ENCODE data around the gene KCNH8.

KCNH8 gene

DNA sequence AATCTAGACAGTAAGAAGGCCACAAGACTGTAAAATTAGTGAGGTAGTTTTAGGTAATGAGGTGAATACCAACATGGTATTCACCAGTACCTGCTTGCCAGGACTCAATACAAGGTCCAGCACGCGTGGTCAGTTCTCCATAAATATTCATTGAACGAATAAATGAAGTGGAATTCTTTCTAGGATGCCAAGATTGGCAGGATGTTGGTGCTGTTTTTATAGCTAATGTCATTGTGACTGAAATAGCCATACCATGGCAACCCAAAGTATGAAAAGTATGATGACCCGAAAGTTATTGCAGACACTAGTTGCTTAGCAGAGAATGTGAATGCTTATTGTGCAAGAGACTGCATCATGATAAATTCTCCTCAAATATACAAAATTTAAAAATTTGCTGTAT lies 307.2 kb downstream of the KCNH8 start:
- TF ChIP-seq, protein P1, sequence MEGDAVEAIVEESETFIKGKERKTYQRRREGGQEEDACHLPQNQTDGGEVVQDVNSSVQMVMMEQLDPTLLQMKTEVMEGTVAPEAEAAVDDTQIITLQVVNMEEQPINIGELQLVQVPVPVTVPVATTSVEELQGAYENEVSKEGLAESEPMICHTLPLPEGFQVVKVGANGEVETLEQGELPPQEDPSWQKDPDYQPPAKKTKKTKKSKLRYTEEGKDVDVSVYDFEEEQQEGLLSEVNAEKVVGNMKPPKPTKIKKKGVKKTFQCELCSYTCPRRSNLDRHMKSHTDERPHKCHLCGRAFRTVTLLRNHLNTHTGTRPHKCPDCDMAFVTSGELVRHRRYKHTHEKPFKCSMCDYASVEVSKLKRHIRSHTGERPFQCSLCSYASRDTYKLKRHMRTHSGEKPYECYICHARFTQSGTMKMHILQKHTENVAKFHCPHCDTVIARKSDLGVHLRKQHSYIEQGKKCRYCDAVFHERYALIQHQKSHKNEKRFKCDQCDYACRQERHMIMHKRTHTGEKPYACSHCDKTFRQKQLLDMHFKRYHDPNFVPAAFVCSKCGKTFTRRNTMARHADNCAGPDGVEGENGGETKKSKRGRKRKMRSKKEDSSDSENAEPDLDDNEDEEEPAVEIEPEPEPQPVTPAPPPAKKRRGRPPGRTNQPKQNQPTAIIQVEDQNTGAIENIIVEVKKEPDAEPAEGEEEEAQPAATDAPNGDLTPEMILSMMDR (IDR thresholded peaks at IDR 0.05; ENCODE audit: insufficient read depth, low read depth, low read length, missing control alignments) = no peak
- DNase-seq (ENCODE audit: low read depth) = no peak
- no peak overlapping the region for H3K4me3 ChIP-seq (ENCODE audit: low read length)

DNA sequence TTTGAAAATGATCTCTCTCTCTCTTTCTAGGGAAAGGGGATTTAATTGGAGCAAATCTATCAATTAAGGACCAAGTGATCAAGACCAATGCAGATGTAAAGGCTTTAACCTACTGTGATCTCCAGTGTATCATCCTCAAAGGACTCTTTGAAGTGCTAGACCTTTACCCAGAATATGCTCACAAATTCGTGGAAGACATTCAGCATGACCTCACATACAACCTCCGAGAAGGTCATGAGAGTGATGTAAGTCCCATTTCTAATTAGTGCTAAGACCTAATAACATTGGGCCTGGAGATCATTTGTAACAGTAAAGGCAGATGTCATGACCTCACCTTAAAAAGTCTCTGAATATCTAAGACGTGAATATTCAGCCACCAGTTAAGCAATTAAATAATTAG lies 308.4 kb downstream of the KCNH8 start:
- no peak overlapping the region for H3K4me3 ChIP-seq (ENCODE audit: low read length)
- TF ChIP-seq, protein P1 (IDR thresholded peaks at IDR 0.05; ENCODE audit: insufficient read depth, low read depth, low read length, missing control alignments) = no peak
- DNase-seq (ENCODE audit: low read depth) = no peak

DNA sequence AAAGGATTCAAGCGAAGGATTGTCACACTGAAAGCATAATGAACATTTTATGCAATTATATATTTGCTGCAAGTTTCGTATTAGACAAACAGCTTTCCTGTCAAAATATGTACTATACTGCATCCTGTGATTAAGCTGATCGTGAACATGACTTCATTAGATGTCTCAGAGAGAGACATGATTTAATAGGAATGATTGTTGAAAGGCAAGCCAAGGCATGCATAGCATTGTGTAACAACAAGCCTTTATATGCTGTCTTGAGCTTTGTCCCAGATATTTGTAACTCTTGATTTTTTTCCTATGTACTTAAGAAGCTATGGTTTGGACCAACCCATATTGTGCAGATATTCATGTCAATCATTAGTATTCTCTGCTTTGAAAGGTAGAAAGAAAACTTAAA lies 309.1 kb downstream of the KCNH8 start:
- TF ChIP-seq, protein P1 (IDR thresholded peaks at IDR 0.05; ENCODE audit: insufficient read depth, low read depth, low read length, missing control alignments) = no peak
- no peak overlapping the region for H3K4me3 ChIP-seq (ENCODE audit: low read length)
- peak; percentile 95 for DNase-seq (ENCODE audit: low read depth)

DNA sequence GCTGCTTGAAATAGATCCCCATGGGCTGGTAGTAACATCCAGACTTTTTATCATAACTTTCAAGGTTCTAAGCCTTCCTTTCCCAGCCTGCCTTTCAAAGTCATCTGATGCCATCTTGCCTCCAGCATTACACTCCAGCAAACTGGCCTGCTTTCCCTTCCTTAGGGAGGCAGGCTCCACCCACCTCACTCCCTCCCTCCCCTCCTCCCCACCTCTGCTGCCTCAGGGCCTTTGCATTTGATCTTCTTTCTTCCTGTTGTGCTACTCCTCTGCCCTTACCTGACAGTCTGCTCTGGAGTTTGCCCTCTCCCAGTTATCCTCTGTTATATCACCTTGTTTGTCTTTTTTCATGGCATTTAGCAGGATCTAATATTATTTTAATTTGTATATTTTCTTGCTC lies 319.5 kb downstream of the KCNH8 start:
- H3K4me3 ChIP-seq (ENCODE audit: low read length) = no peak overlapping the region
- DNase-seq (ENCODE audit: low read depth) = peak; percentile 29
- TF ChIP-seq, protein P1 (IDR thresholded peaks at IDR 0.05; ENCODE audit: insufficient read depth, low read depth, low read length, missing control alignments) = no peak

DNA sequence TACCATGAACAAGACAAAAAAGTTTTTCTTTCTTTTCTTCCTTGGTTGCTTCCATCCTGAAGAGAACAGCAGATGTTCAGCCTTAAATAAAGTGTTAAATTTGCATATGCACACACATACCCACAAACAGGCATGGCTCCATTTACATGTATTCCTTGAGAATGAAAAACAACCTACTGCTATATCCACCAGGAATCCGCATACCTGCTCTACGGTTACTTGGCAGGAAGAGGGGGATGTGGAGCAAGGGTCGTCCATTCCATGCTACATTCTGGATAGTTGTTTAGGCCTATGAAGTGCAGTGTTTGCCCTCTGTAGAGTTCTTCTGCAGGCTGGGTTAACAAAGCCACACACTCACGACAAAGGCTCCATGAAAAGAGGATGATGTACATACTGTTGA lies 322.8 kb downstream of the KCNH8 start:
- TF ChIP-seq, protein P1 (IDR thresholded peaks at IDR 0.05; ENCODE audit: insufficient read depth, low read depth, low read length, missing control alignments) = no peak
- no peak overlapping the region for H3K4me3 ChIP-seq (ENCODE audit: low read length)
- DNase-seq (ENCODE audit: low read depth) = no peak

DNA sequence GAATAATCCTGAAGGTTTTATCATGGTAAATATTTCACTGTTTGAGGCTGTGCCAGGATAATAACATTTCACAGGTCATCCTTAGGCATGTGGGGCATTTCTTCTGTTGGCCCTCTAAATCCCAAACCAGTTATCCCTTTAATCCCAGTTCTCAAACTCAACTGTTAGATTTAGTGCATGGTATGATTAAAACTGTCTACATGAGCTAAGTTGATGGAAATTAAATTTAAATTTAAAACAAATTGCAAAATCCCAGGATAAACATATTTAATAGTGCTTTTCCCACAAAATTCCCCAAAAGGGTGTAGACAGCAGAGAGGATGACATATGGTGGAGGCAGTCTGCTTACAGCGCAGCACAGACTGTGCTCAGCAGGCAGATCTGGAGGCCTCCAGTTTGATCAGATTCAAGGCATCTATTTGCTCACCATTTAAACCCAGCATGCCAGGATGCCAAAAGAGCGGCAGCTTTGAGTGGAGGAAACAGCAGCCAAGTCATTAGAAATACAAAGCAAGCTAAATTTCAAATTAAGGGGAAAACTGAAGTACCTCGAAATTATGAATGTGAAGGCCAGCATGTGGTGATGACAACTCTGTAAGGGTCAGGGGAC lies 325.8 kb downstream of the KCNH8 start:
- no peak for DNase-seq (ENCODE audit: low read depth)
- H3K4me3 ChIP-seq (ENCODE audit: low read length) = no peak overlapping the region
- TF ChIP-seq, protein P1 (IDR thresholded peaks at IDR 0.05; ENCODE audit: insufficient read depth, low read depth, low read length, missing control alignments) = no peak

DNA sequence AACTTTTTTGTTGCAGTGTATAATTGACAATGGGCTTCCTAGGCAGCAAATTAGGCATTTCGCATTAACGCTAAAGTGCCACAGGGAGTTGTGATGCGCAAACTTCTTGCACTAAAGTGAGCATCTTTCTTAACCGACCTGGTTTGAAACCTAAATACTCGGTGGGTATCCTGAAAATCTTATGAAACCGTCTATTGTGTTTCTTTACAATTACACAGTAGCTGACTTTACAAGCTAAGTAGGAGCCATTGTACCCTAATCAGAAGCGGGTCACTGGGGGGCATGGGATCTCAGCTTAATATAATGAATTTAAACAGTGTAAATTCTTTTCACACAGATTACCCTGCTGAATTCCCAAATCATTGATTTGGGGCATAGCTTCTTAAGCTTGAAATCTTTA lies 328.0 kb downstream of the KCNH8 start:
- TF ChIP-seq, protein P1 (IDR thresholded peaks at IDR 0.05; ENCODE audit: insufficient read depth, low read depth, low read length, missing control alignments) = no peak
- DNase-seq (ENCODE audit: low read depth) = no peak
- no peak overlapping the region for H3K4me3 ChIP-seq (ENCODE audit: low read length)
